Islet of Langerhans (tissue), 1 donor: ENCODE measurements around the gene CELA3A.
"Not testable (repeated sequence)": the region's sequence is repeated elsewhere in the genome, so short reads cannot be mapped to it uniquely, and the experiment has no call there.

Source experiments
- FAIRE-seq: peaks from one replicate; lab custom pipeline; 2011; peaks lifted over from hg19 to GRCh38; lab: Jason Lieb, UNC

Gene CELA3A

GRCh38 chr1:21981253-21981652, 20.2 kb upstream of the CELA3A start:
- not testable (repeated sequence) for FAIRE-seq

GRCh38 chr1:21982122-21982521, 19.3 kb upstream of the CELA3A start:
- not testable (repeated sequence) for FAIRE-seq

DNA sequence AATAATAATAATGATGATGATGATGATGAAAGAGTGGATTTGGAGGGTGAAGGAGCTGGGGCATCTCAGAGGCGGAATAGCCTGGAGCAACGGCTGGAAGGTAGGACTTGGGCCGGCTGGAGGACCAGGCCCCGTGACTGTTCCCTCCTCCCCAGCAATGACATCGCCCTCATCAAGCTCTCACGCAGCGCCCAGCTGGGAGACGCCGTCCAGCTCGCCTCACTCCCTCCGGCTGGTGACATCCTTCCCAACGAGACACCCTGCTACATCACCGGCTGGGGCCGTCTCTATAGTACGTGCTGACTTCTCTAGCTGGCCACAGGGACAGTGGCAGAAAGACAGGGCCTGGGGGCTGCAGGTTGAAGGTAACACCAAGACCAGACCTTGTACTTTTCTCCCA, 17.9 kb upstream of the CELA3A start:
- not testable (repeated sequence) for FAIRE-seq

DNA sequence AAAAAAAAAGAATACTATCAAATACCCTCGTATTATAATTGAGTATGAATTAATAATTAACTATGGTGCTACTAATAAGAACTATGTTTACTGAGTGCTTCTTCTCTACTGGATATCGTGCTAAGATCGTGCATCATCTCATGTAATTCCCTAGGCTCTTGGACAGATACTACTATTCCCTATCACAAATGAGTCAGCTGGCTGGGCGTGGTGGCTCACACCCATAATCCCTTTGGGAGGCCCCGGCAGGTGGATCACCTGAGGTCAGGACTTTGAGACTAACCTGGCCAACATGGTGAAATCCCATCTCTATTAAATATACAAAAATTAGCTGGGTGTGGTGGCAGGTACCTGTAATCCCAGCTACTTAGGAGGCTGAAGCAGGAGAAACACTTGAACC, 15.6 kb upstream of the CELA3A start:
- FAIRE-seq: not testable (repeated sequence)

- not testable (repeated sequence) for FAIRE-seq
Measured at GRCh38 chr1:21986386-21986785, 15.1 kb upstream of the CELA3A start.

DNA sequence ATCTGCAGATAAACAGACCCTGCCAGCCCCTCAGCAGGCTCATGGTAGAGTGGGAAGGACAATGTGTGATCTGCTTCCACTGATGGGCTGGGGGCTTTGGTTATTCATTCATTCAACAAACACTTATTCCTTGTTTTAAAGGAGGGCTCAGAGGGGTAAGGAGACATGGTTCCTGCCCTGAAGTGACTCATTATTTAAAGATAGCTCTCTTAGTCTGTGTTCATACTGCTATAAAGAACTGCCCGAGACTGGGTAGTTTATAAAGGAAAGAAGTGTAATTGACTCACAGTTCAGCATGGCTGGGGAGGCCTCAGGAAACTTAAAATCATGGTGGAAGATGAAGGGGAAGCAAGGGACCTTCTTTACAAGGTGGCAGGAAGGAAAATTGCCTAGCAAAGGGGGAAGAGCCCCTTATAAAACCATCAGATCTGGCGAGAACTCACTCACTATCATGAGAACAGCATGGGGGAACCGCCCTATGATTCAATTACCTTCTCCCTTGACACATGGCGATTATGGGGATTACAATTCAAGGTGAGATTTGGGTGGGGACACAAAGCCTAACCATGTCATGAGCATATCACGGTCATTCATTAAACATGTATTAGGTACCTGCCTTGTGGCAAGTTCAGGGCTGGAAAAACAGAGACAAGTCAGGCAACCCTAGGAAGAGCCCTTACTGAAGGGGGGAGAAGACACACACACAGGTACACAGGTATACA, 11.6 kb upstream of the CELA3A start:
- not testable (repeated sequence) for FAIRE-seq

- not testable (repeated sequence) for FAIRE-seq
Measured at GRCh38 chr1:21992186-21992585, 9.3 kb upstream of the CELA3A start.

DNA sequence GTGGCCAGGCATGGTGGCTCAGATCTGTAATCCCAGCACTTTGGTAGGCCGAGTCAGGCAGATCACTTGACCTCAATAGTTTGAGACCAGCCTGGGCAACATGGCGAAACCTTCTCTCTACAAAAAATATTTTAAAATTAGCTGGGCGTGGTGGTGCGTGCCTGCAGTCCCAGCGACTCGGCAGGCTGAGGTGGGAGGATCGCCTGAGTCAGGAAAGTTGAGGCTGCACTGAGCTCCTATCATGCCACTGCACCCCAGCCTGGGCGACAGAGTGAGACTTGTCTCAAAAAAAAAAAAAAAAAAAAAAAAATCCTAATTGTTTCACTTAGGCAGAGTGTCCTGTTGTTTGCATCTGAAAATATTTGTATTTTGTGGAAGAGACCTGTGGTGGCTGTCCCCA, 6.7 kb upstream of the CELA3A start:
- not testable (repeated sequence) for FAIRE-seq

DNA sequence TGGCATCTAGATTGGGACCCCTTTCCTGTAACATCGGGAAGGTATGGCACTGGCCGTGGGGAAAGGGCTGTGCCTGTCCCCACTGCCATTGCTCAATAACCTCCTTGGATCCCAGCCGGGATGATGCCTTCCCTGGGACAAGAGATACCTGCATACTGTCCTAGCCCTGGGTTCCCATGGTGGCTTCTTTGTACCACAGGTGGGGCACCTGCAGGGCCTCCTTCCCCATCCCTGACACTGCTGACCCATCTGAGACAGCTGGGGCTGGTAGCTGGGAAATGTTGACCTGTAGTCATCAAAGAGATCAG, 4.8 kb upstream of the CELA3A start:
- not testable (repeated sequence) for FAIRE-seq

- FAIRE-seq: not testable (repeated sequence)
Measured at GRCh38 chr1:21997891-21998623, 3.4 kb upstream of the CELA3A start.

- FAIRE-seq: not testable (repeated sequence)
Measured at GRCh38 chr1:21998624-21999294, 2.7 kb upstream of the CELA3A start.

DNA sequence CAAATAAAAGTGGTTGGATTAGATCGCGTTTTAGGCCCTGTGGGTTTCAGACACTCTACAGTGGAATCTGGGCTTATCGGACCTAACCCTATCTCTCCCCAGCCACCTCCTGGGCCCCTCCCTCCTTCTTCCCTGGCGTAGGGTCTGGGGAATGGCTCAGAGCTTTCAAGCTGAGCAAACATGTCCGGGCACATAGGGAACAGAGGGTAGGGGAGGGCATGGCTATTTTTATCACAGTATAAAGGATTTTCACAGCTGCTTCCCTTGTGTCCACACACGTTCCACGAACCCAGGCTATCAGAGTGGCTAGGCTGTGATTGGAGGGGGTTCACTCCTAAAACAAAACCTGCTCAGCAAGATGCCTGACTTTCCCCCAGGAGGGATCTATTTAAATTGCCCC, 1.8 kb upstream of the CELA3A start:
- FAIRE-seq: not testable (repeated sequence)

DNA sequence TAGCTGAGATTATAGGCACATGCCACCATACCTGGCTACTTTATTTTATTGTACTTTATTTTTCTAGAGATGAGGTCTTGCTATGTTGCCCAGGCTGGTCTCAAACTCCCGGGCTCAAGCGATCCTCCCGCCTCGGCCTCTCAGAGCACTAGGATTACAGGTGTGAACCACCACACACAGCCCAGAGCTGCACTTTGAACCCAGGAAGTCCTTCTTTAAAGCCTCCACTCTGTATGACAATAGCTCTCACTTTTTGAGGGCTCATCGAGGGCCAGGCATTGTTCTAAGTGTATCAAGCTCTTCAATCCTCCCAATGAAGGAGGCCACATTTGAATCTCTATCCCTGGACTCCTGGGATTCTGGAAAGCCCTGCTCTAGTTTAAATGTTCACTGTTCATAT, 1.0 kb downstream of the CELA3A start:
- not testable (repeated sequence) for FAIRE-seq

GRCh38 chr1:22002875-22003274, 1.4 kb downstream of the CELA3A start:
- not testable (repeated sequence) for FAIRE-seq

GRCh38 chr1:22003959-22004358, 2.5 kb downstream of the CELA3A start:
- FAIRE-seq: not testable (repeated sequence)

DNA sequence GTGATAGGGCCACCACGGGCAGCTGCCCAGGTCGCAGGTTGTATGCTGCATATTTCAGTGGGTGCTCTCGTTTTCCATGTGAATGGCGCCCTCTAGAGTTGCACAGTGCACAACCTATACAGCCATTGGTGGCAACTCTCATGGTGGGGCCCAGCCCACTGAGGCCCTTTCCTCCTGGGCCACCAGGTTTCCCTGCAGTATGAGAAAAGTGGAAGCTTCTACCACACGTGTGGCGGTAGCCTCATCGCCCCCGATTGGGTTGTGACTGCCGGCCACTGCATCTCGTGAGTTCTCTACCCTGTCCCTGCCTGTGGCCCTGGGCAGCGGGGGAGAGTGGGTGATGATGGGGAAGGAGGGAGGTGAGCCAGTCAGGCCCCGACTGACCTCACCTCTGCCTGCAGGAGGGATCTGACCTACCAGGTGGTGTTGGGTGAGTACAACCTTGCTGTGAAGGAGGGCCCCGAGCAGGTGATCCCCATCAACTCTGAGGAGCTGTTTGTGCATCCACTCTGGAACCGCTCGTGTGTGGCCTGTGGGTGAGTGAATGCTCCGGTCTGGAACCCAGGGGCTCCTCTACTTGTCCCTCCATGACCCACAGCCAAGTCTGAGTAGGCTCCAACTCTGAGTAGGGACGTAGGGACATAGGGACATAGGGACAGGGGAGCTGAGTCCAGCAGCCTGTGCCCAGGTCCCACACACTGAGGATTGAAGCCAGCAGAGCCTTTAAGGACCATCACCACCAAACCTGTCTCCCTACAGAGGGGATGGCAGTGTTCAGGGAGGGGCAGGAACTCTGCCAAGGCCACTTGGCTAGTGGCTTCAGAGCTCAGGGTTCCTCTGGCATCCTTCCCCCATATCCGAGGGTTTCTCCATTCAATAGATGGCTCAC, 4.0 kb downstream of the CELA3A start:
- FAIRE-seq: not testable (repeated sequence)

GRCh38 chr1:22006736-22007135, 5.3 kb downstream of the CELA3A start:
- not testable (repeated sequence) for FAIRE-seq

DNA sequence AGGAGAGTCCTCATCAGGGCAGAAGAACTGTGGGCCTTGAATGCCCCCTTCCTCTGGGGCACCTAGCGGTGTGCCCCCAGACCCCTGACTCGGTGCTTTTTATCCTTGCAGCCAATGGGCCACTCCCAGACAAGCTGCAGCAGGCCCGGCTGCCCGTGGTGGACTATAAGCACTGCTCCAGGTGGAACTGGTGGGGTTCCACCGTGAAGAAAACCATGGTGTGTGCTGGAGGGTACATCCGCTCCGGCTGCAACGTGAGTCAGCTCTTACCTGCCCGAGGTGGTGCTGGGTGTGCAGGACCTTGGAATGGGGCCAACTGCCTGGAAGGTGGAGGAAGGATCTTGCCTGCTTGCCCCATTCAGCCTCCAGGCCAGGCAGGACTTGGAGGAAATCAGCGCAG, 5.8 kb downstream of the CELA3A start:
- not testable (repeated sequence) for FAIRE-seq

DNA sequence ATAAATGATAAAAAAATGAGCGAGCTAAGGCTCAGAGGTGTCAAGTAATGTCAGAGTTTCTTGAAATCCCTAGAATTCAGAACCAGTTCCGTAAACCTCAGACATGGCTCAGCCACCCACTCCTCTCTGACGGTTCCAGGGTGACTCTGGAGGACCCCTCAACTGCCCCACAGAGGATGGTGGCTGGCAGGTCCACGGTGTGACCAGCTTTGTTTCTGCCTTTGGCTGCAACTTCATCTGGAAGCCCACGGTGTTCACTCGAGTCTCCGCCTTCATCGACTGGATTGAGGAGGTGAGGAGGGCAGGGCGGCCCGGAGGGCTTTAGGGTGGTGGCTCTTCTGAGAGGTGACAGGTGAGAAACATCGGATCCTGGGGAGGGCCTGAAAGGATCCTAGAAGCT, 8.1 kb downstream of the CELA3A start:
- FAIRE-seq: not testable (repeated sequence)

DNA sequence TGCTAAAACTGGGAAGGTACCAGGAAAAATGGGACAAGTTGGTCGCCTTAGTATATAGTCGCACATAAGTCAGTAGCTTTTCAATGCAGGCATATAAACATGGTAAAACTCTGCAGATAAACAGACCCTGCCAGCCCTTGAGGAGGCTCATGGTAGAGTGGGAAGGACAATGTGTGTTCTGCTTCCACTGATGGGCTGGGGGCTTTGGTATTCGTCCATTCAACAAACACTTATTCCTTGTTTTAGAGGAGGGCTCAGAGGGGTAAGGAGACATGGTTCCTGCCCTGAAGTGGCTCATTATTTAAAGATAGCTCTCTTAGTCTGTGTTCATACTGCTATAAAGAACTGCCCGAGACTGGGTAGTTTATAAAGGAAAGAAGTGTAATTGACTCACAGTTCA, 11.3 kb downstream of the CELA3A start:
- FAIRE-seq: not testable (repeated sequence)

DNA sequence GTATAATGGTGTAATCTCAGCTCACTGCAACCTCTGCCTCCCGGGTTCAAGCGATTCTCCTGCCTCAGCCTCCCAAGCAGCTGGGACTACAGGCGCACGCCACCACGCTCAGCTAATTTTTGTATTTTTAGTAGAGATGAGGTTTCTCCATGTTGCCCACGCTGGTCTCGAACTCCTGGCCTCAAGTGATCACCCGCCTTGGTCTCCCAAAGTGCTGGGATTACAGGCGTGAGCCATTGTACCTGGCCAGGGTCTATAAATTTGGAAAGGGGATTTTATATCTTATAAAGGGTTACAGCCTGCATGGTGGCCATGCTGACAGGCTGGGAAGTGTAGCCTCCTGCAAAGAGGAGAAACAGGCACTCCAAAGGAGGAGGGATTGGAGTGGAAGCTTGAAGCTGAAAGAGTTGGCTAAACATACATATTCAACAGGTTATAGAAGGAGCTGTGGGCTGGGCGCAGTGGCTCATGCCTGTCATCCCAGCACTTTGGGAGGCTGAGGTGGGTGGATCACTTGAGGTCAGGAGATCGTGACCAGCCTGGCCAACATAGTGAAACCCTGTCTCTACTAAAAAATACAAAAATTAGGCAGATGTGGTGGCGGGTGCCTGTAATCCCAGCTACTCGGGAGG, 13.2 kb downstream of the CELA3A start:
- FAIRE-seq: not testable (repeated sequence)
